Breast epithelium (tissue), 4 donors: Measurements from ENCODE around the gene C12orf42. TPM values are rescaled to one million over a fixed set of nuclear protein-coding genes. Genes with fewer than 3 reads are reported as not detected.

Experiments used
- DNase-seq, 2 donors: peaks; one replicate each; pipeline ENCODE4 v3.0.0-alpha.2; 2019; ENCODE audit warnings: low spot score in 2 of 2
- H3K27ac ChIP-seq, 2 donors: fragments of 200-600 bp; sonication (generic) in 1 of 2; one replicate each; pipeline ENCODE4 v1.5.1; 2016 to 2019; ENCODE audit warnings: mild to moderate bottlenecking in 1 of 2
- H3K27me3 ChIP-seq, 2 donors: fragments of 200-600 bp; sonication (generic) in 1 of 2; one replicate each; pipeline versions ENCODE4 v1.5.1 to v1.6.0; 2017 to 2019; ENCODE audit warnings: control low read depth in 1 of 2, mild to moderate bottlenecking in 1 of 2
- H3K36me3 ChIP-seq: fragments of 200-600 bp; one replicate; pipeline ENCODE4 v1.5.1; 2019
- H3K4me1 ChIP-seq, 2 donors: fragments of 200-600 bp; sonication (generic); one replicate each; pipeline ENCODE4 v1.5.1; 2016 to 2019; ENCODE audit warnings: control low read depth in 1 of 2
- H3K4me3 ChIP-seq, 3 donors: fragments of 200-600 bp; sonication (generic); 1 replicate in 2 of 3; 2 replicates in 1 of 3; pipeline ENCODE4 v1.5.1; 2016 to 2019; ENCODE audit warnings: mild to moderate bottlenecking in 3 of 3, moderate library complexity in 2 of 3
- H3K9me3 ChIP-seq, 2 donors: fragments of 200-600 bp; sonication (generic) in 1 of 2; one replicate each; pipeline ENCODE4 v1.5.1; 2016 to 2019; ENCODE audit warnings: control low read depth in 1 of 2
- CTCF ChIP-seq, 3 donors: fragments of 450-650 bp; IDR thresholded peaks; one replicate each; pipeline ENCODE4 v1.5.1; 2016 to 2017; ENCODE audit warnings: antibody characterized with exemption in 3 of 3, mild to moderate bottlenecking in 3 of 3, moderate library complexity in 3 of 3
- POLR2A ChIP-seq: fragments of 450-650 bp; IDR thresholded peaks from one replicate; pipeline ENCODE4 v1.6.1; 2016; ENCODE audit warnings: antibody characterized with exemption, mild to moderate bottlenecking, moderate library complexity
- POLR2AphosphoS5 ChIP-seq, 3 donors: sonication (generic); formaldehyde crosslinking; IDR thresholded peaks; one replicate each; pipeline ENCODE4 v1.6.1; 2017; ENCODE audit warnings: antibody characterized with exemption in 3 of 3
- intact Hi-C: fragments of 100-400 bp; cut with DNase I; formaldehyde crosslinking; loops from one replicate; pipeline ENCODE4 v1.15.1; 2023; ENCODE audit warnings: low total_unique reads
- total RNA-seq, 3 donors: library from RNA; depleted of rRNA; stranded (reverse); fragments of >200 nt; gene quantifications; one replicate each; pipeline ENCODE4 v1.1.0, GENCODE V29; 2016

C12orf42 gene
- total RNA-seq, 3 donors from 2014 or later, result 1.6 TPM; not detected in 2

GRCh38 chr12:103421402-103421801 lies 74.4 kb downstream of the C12orf42 start:
- no peaks in the 10 kb centered on the region for H3K36me3 ChIP-seq
- no peak overlapping the region for H3K4me3 ChIP-seq
- H3K27ac ChIP-seq, result no peak overlapping the region
- no peaks in the 10 kb centered on the region for H3K27me3 ChIP-seq
- TF ChIP-seq POLR2AphosphoS5 (IDR thresholded peaks at IDR 0.05), result no peak
- TF ChIP-seq POLR2A, result no peak
- TF ChIP-seq CTCF (IDR thresholded peaks at IDR 0.05), result no peak
- H3K4me1 ChIP-seq, result no peaks in the 10 kb centered on the region
- DNase-seq, result no peak
- intact Hi-C loops, result no loop called here
- no peaks in the 10 kb centered on the region for H3K9me3 ChIP-seq

DNA sequence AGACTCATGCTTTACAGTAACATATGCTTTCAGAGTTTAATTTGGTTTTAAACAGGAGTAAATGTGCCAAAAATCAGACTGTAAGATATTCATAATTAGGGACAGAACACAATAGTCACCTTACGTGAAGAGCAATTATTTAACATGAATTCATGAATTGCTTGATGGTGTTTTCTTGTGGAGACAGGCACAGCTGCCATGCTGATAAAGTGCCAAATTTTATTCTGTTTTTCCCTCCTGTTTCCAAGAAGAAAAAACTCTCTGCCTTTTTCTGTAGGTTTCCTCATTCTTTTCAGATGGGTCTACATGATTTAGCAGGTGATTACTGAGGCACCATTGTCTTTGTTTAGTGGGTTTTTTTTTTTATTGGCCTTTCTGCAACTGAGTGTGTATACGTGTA lies 80.1 kb downstream of the C12orf42 start:
- H3K27ac ChIP-seq, result no peak overlapping the region
- no peaks in the 10 kb centered on the region for H3K9me3 ChIP-seq
- no peaks in the 10 kb centered on the region for H3K4me1 ChIP-seq
- intact Hi-C loops, result no loop called here
- H3K4me3 ChIP-seq, result no peak overlapping the region
- no peak for DNase-seq
- no peak for TF ChIP-seq POLR2AphosphoS5 (IDR thresholded peaks at IDR 0.05)
- no peak for TF ChIP-seq POLR2A
- TF ChIP-seq CTCF (IDR thresholded peaks at IDR 0.05), result no peak
- H3K36me3 ChIP-seq, result no peaks in the 10 kb centered on the region
- no peaks in the 10 kb centered on the region for H3K27me3 ChIP-seq

GRCh38 chr12:103401421-103401820 lies 94.3 kb downstream of the C12orf42 start:
- Histone ChIP-seq H3K4me3 (no peak overlapping the region), H3K27me3 (no peaks in the 10 kb centered on the region), H3K36me3 (no peaks in the 10 kb centered on the region), H3K9me3 (no peaks in the 10 kb centered on the region), H3K27ac (no peak overlapping the region), H3K4me1 (no peaks in the 10 kb centered on the region)
- TF ChIP-seq POLR2A (no peak), POLR2AphosphoS5 (IDR thresholded peaks at IDR 0.05) (no peak), CTCF (IDR thresholded peaks at IDR 0.05) (no peak)
- intact Hi-C loops, result no loop called here
- DNase-seq, result no peak

GRCh38 chr12:103399986-103400385 lies 95.8 kb downstream of the C12orf42 start:
- Histone ChIP-seq H3K9me3 (no peaks in the 10 kb centered on the region), H3K36me3 (no peaks in the 10 kb centered on the region), H3K4me1 (no peaks in the 10 kb centered on the region), H3K27me3 (no peaks in the 10 kb centered on the region), H3K27ac (no peak overlapping the region), H3K4me3 (no peak overlapping the region)
- DNase-seq, result no peak
- intact Hi-C loops, result no loop called here
- TF ChIP-seq POLR2A, result no peak
- TF ChIP-seq CTCF (IDR thresholded peaks at IDR 0.05), result no peak
- no peak for TF ChIP-seq POLR2AphosphoS5 (IDR thresholded peaks at IDR 0.05)

DNA sequence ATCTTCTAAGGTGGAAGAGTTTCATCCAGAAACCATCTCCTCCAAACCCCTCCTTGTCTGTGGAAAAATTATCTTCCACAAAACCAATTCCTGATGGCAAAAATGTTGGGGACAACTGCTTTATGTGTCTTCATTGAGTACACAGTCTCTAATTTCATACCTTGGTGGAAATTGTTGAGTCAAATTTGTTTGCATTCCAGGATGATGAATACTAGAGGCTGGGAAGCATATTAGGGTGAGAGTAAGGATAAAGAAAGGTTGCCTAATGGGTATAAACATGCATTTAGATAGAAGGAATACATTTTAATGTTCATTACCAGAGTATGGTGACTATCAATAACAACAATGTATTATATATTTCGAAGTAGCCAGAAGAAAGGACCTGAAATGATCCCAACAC lies 98.2 kb downstream of the C12orf42 start:
- Histone ChIP-seq H3K36me3 (no peaks in the 10 kb centered on the region), H3K27me3 (no peaks in the 10 kb centered on the region), H3K4me3 (no peak overlapping the region), H3K9me3 (no peaks in the 10 kb centered on the region), H3K4me1 (no peaks in the 10 kb centered on the region), H3K27ac (no peak overlapping the region)
- TF ChIP-seq CTCF (IDR thresholded peaks at IDR 0.05) (no peak), POLR2AphosphoS5 (IDR thresholded peaks at IDR 0.05) (no peak), POLR2A (no peak)
- no peak for DNase-seq
- intact Hi-C loops, result no loop called here
